Aorta (tissue), 5 donors: Measurements from ENCODE around the gene MT1A. TPM values are rescaled to one million over a fixed set of nuclear protein-coding genes. Genes with fewer than 3 reads are reported as not detected.
A peak's percentile ranks its signal among the peaks of the same experiment; 100 is the strongest.
"Not testable (repeated sequence)": the region's sequence is repeated elsewhere in the genome, so short reads cannot be mapped to it uniquely, and the experiment has no call there.

Source experiments
- ATAC-seq: fragments of 200-7000 bp; cut with Tn5 transposase; one replicate; pipeline ENCODE4 v1.9.1; 2022; ENCODE audit warnings: moderate library complexity; ENCODE audit not compliant: low FRiP score
- DNase-seq, 2 donors: peaks; one replicate each; pipeline ENCODE4 v3.0.0-alpha.2; 2020
- H3K27ac ChIP-seq, 2 donors: one replicate each; pipeline ENCODE4 v1.5.1; 2013; ENCODE audit warnings: low read length in 2 of 2, mild to moderate bottlenecking in 2 of 2, moderate library complexity in 2 of 2, control low read depth in 1 of 2, inconsistent platforms in 1 of 2, low read depth in 1 of 2
- H3K27me3 ChIP-seq, 2 donors: one replicate each; pipeline ENCODE4 v1.6.1; 2013; ENCODE audit warnings: control low read depth in 1 of 2, low read length in 1 of 2, mild to moderate bottlenecking in 1 of 2, moderate library complexity in 1 of 2; ENCODE audit not compliant: insufficient read depth in 2 of 2, control insufficient read depth in 1 of 2
- H3K36me3 ChIP-seq, 2 donors: one replicate each; pipeline ENCODE4 v1.6.1; 2013; ENCODE audit warnings: control low read depth in 1 of 2, low read length in 1 of 2, mild to moderate bottlenecking in 1 of 2; ENCODE audit not compliant: insufficient read depth in 2 of 2, control insufficient read depth in 1 of 2
- H3K4me1 ChIP-seq, 2 donors: one replicate each; pipeline ENCODE4 v1.6.1; 2013; ENCODE audit warnings: low read length in 2 of 2, control low read depth in 1 of 2, mild to moderate bottlenecking in 1 of 2, moderate library complexity in 1 of 2; ENCODE audit not compliant: insufficient read depth in 2 of 2, control insufficient read depth in 1 of 2
- H3K4me3 ChIP-seq, 2 donors: one replicate each; pipeline ENCODE4 v1.5.1; 2013; ENCODE audit warnings: low read length in 2 of 2, control low read depth in 1 of 2, mild to moderate bottlenecking in 1 of 2
- H3K9me3 ChIP-seq: one replicate; pipeline ENCODE4 v1.6.1; 2013; ENCODE audit warnings: mild to moderate bottlenecking, low read length; ENCODE audit not compliant: control insufficient read depth
- WGBS, 2 donors: extraction: QIAGEN DNeasy Blood & Tissue Kit; methylation state at CpG; one replicate each; pipeline ENCODE4 v1.1.7; 2013; 5-methylcytosine and 5-hydroxymethylcytosine counted together
- intact Hi-C, 2 donors: fragments of 100-400 bp; cut with DNase I; formaldehyde crosslinking; loops; one replicate each; pipeline versions ENCODE4 v1.14.2 to v1.15.0; 2022
- polyA plus RNA-seq, 2 donors: library from polyadenylated mRNA; stranded (reverse); fragments of 200-250 nt; gene quantifications; one replicate each; pipeline ENCODE4 v1.2.3, GENCODE V29; 2013
- total RNA-seq, 2 donors: library from RNA; stranded (reverse); fragmentation: NEBNext Ultra II Directional; extraction: Animal tissue kit (Norgen Biotek cat#: 25700); gene quantifications; one replicate each; pipeline ENCODE4 v1.2.1, GENCODE V29; 2021
- donor health status: healthy with polysubstance abuse.
- donor health status: Bipolar disorder and iron deficiency.
- donor health status: DM: no; HTN: no; CAD: no.
- donor health status: DM: no; HTN: no; CAD: no.
- donor health status: DM: yes; HTN: yes; CAD: no.

The MT1A gene
- total and polyA plus RNA-seq, 4 donors: 4.6 to 82.2 (median 11.6) TPM

GRCh38 chr16:56615353-56615752, 23.1 kb upstream of the MT1A start:
- Histone ChIP-seq H3K27me3 (no peaks in the 10 kb centered on the region), H3K27ac (no peak overlapping the region), H3K4me1 (peaks cover 0 to 5% of the 10 kb centered on the region in 2 donors), H3K9me3 (no peaks in the 10 kb centered on the region), H3K4me3 (no peak overlapping the region), H3K36me3 (no peaks in the 10 kb centered on the region)
- ATAC-seq (no peak), DNase-seq (no peak)
- intact Hi-C loops: no loop called here
- 81 to 89% methylated on average over 3 of the region's 3 CpGs for WGBS, 2 donors

GRCh38 chr16:56616608-56617211, 21.8 kb upstream of the MT1A start:
- Histone ChIP-seq H3K27ac (no peak overlapping the region), H3K9me3 (no peaks in the 10 kb centered on the region), H3K4me3 (no peak overlapping the region), H3K27me3 (no peaks in the 10 kb centered on the region), H3K36me3 (no peaks in the 10 kb centered on the region), H3K4me1 (no peaks in the 10 kb centered on the region)
- ATAC-seq (peak; percentile 45), DNase-seq (no peak)
- intact Hi-C loops: no loop called here
- WGBS, 2 donors: 56 to 57% methylated on average over 23 of the region's 23 CpGs

GRCh38 chr16:56617212-56618085, 21.0 kb upstream of the MT1A start:
- peak overlapping the region in 1 of 2 donors; percentile 23 for H3K27ac ChIP-seq
- WGBS, 2 donors: 2 to 3% methylated on average over 33 to 41 of the region's 41 CpGs
- DNase-seq: peak; percentile 91 to 93

DNA sequence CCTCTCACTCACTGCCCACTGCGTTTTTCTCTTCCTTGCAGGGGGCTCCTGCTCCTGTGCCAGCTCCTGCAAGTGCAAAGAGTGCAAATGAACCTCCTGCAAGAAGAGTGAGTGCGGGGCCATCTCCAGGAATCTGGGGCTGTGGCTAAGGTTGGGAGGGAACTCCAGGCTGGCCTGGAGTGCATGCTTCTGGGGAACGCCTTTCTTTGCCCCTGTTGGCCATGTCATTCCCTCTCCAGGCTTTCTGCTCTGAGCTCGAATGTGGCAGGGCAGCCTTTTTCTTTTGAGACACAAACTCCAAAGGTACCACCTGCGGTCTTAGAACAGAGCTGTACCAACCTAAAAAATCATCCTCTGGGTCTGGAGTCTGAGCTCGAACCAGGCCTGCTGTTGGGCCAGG, 20.3 kb upstream of the MT1A start:
- ATAC-seq: no peak
- intact Hi-C loops: no loop called here
- no peaks in the 10 kb centered on the region for H3K36me3 ChIP-seq
- no peaks in the 10 kb centered on the region for H3K9me3 ChIP-seq
- H3K4me3 ChIP-seq: no peak overlapping the region
- H3K27me3 ChIP-seq: no peaks in the 10 kb centered on the region
- no peak overlapping the region for H3K27ac ChIP-seq
- 87 to 90% methylated on average over 6 of the region's 6 CpGs for WGBS, 2 donors
- DNase-seq: no peak
- no peaks in the 10 kb centered on the region for H3K4me1 ChIP-seq

More at GRCh38 chr16:56617212-56618085, 21.0 kb upstream of the MT1A start:
- intact Hi-C loops: no loop called here
- H3K27me3 ChIP-seq: no peaks in the 10 kb centered on the region
- no peaks in the 10 kb centered on the region for H3K9me3 ChIP-seq
- no peaks in the 10 kb centered on the region for H3K36me3 ChIP-seq
- no peaks in the 10 kb centered on the region for H3K4me1 ChIP-seq
- ATAC-seq: peak; percentile 92
- peak overlapping the region in 1 of 2 donors; percentile 16 for H3K4me3 ChIP-seq

DNA sequence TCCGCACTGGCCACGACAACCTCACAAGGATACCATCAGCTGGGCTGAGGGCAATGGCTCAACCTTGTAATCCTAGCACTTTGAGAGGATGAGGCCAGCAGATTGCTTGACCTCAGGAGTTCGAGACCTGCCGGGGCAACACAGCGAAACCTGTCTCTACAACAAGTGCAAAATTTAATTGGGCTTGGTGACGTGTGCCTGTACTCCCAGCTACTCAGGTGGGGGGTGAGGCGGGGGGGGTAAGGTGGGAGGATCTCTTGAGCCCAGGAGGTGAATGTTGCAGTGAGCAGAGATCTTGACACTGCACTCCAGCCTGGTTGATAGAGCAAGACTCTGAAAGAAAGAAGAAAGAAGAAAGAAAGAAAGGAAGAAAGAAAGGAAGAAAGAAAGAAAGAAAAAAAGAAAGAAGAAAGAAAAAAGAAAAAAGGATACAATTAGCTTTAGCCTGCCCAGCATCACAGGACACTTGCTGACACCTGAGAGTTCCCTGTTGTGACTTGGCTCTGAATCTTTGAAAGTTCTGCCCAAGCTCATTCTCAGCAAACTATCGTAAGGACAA, 18.0 kb upstream of the MT1A start:
- Histone ChIP-seq H3K4me3 (no peak overlapping the region), H3K27me3 (no peaks in the 10 kb centered on the region), H3K36me3 (no peaks in the 10 kb centered on the region), H3K4me1 (no peaks in the 10 kb centered on the region), H3K27ac (no peak overlapping the region), H3K9me3 (no peaks in the 10 kb centered on the region)
- ATAC-seq (no peak), DNase-seq (no peak)
- intact Hi-C loops: no loop called here
- WGBS, 2 donors: 83 to 85% methylated on average over 8 of the region's 8 CpGs

- ATAC-seq, H3K9me3 ChIP-seq, DNase-seq, H3K27me3 ChIP-seq, H3K27ac ChIP-seq, intact Hi-C loops, H3K4me1 ChIP-seq, H3K36me3 ChIP-seq, H3K4me3 ChIP-seq: not testable (repeated sequence)
- 67 to 81% methylated on average over 4 of the region's 4 CpGs for WGBS, 2 donors
These were observed 16.6 kb upstream of the MT1A start for GRCh38 chr16:56621665-56622445.

- H3K27ac ChIP-seq, intact Hi-C loops, H3K4me1 ChIP-seq, H3K36me3 ChIP-seq, DNase-seq, H3K4me3 ChIP-seq, H3K27me3 ChIP-seq, H3K9me3 ChIP-seq, ATAC-seq: not testable (repeated sequence)
- WGBS, 2 donors: 96% methylated on average over 5 of the region's 5 CpGs
These were observed 15.3 kb upstream of the MT1A start for GRCh38 chr16:56623184-56623583.

GRCh38 chr16:56623637-56624036, 14.8 kb upstream of the MT1A start:
- H3K27me3 ChIP-seq: no peaks in the 10 kb centered on the region
- H3K4me3 ChIP-seq: no peak overlapping the region
- WGBS, 2 donors: 94 to 95% methylated on average over 2 of the region's 2 CpGs
- H3K27ac ChIP-seq: no peak overlapping the region
- H3K36me3 ChIP-seq: no peaks in the 10 kb centered on the region
- no peaks in the 10 kb centered on the region for H3K4me1 ChIP-seq
- intact Hi-C loops: no loop called here
- H3K9me3 ChIP-seq: no peaks in the 10 kb centered on the region
- ATAC-seq: no peak
- no peak for DNase-seq
